Measurements from ENCODE around the gene CAMKV. TPM values are rescaled to one million over a fixed set of nuclear protein-coding genes. Genes with fewer than 3 reads are reported as not detected.
"Not testable (repeated sequence)": the region's sequence is repeated elsewhere in the genome, so short reads cannot be mapped to it uniquely, and the experiment has no call there.

CAMKV gene
- total and polyA plus RNA-seq, 5 donors from 2014 or later: not detected

- ATAC-seq (ENCODE audit: low read depth in 2 of 2): no peak
- H3K4me1 Mint-ChIP-seq: peaks cover 9 to 20% (median 13%) of the 10 kb centered on the region in 4 donors
- H3K36me3 Mint-ChIP-seq: peaks cover 27% of the 10 kb centered on the region
- no peaks in the 10 kb centered on the region for H3K27me3 Mint-ChIP-seq
- H3K4me1 ChIP-seq (ENCODE audit: control insufficient read depth, insufficient read depth, low read length, poor library complexity, severe bottlenecking): peaks cover 12% of the 10 kb centered on the region
- H3K27ac ChIP-seq (ENCODE audit: insufficient read depth, low read length, poor library complexity, severe bottlenecking): no peak overlapping the region
- no peak for DNase-seq
- no peak overlapping the region for H3K27ac Mint-ChIP-seq
- H3K9me3 Mint-ChIP-seq: no peaks in the 10 kb centered on the region
- no peak overlapping the region for H3K4me3 ChIP-seq (ENCODE audit: low read depth, low read length)
- H3K9me3 ChIP-seq (ENCODE audit: control insufficient read depth in 2 of 2, low read length in 2 of 2): no peaks in the 10 kb centered on the region
- H3K4me3 Mint-ChIP-seq: peak overlapping the region in 1 of 4 donors; percentile 69
- H3K27me3 ChIP-seq (ENCODE audit: control insufficient read depth, insufficient read depth, low read length): no peaks in the 10 kb centered on the region
- H3K36me3 ChIP-seq (ENCODE audit: control insufficient read depth, insufficient read depth, low read length): peaks cover 31% of the 10 kb centered on the region
Observed at GRCh38 chr3:49910409-49911123, 40.9 kb upstream of the CAMKV start.

GRCh38 chr3:49908373-49909199, 38.9 kb upstream of the CAMKV start:
- Histone ChIP-seq H3K4me1 (ENCODE audit: control insufficient read depth, insufficient read depth, low read length, poor library complexity, severe bottlenecking) (peaks cover 26% of the 10 kb centered on the region), H3K27me3 (ENCODE audit: control insufficient read depth, insufficient read depth, low read length) (no peaks in the 10 kb centered on the region), H3K27ac (ENCODE audit: insufficient read depth, low read length, poor library complexity, severe bottlenecking) (no peak overlapping the region), H3K9me3 (ENCODE audit: control insufficient read depth in 2 of 2, low read length in 2 of 2) (no peaks in the 10 kb centered on the region), H3K36me3 (ENCODE audit: control insufficient read depth, insufficient read depth, low read length) (peaks cover 31% of the 10 kb centered on the region), H3K4me3 (ENCODE audit: low read depth, low read length) (no peak overlapping the region)
- H3K9me3 Mint-ChIP-seq: no peaks in the 10 kb centered on the region
- DNase-seq (no peak), ATAC-seq (ENCODE audit: low read depth in 2 of 2) (no peak)
- H3K4me1 Mint-ChIP-seq: peaks cover 13 to 38% (median 19%) of the 10 kb centered on the region in 4 donors
- no peak overlapping the region for H3K4me3 Mint-ChIP-seq
- H3K27me3 Mint-ChIP-seq: no peaks in the 10 kb centered on the region
- no peak overlapping the region for H3K27ac Mint-ChIP-seq
- peaks cover 27% of the 10 kb centered on the region for H3K36me3 Mint-ChIP-seq

- peak overlapping the region; percentile 65 to 86 (median 72) for H3K4me3 Mint-ChIP-seq
- H3K36me3 Mint-ChIP-seq: peaks cover 12% of the 10 kb centered on the region
- Histone ChIP-seq H3K36me3 (ENCODE audit: control insufficient read depth, insufficient read depth, low read length) (peaks cover 14% of the 10 kb centered on the region), H3K4me3 (ENCODE audit: low read depth, low read length) (peak overlapping the region; percentile 44), H3K4me1 (ENCODE audit: control insufficient read depth, insufficient read depth, low read length, poor library complexity, severe bottlenecking) (peaks cover 26% of the 10 kb centered on the region), H3K27me3 (ENCODE audit: control insufficient read depth, insufficient read depth, low read length) (no peaks in the 10 kb centered on the region), H3K27ac (ENCODE audit: insufficient read depth, low read length, poor library complexity, severe bottlenecking) (no peak overlapping the region), H3K9me3 (ENCODE audit: control insufficient read depth in 2 of 2, low read length in 2 of 2) (no peaks in the 10 kb centered on the region)
- H3K27ac Mint-ChIP-seq: peak overlapping the region in 2 of 3 donors; percentile 92
- peak; percentile 31 to 65 (median 53) for DNase-seq
- H3K27me3 Mint-ChIP-seq: no peaks in the 10 kb centered on the region
- no peaks in the 10 kb centered on the region for H3K9me3 Mint-ChIP-seq
- peaks cover 13 to 41% (median 19%) of the 10 kb centered on the region in 4 donors for H3K4me1 Mint-ChIP-seq
- peak; percentile 23 to 40 for ATAC-seq (ENCODE audit: low read depth in 2 of 2)
Observed at GRCh38 chr3:49906073-49906743, 36.5 kb upstream of the CAMKV start.

GRCh38 chr3:49904448-49904847, 34.7 kb upstream of the CAMKV start:
- H3K4me1 ChIP-seq (ENCODE audit: control insufficient read depth, insufficient read depth, low read length, poor library complexity, severe bottlenecking): peaks cover 26% of the 10 kb centered on the region
- peak overlapping the region in 3 of 4 donors; percentile 86 to 88 (median 87) for H3K4me3 Mint-ChIP-seq
- H3K27ac Mint-ChIP-seq: peak overlapping the region in 2 of 3 donors; percentile 88 to 96
- ATAC-seq (ENCODE audit: low read depth in 2 of 2); H3K36me3 Mint-ChIP-seq; H3K36me3 ChIP-seq (ENCODE audit: control insufficient read depth, insufficient read depth, low read length); H3K9me3 ChIP-seq (ENCODE audit: control insufficient read depth in 2 of 2, low read length in 2 of 2); DNase-seq; H3K4me3 ChIP-seq (ENCODE audit: low read depth, low read length); H3K9me3 Mint-ChIP-seq; H3K27me3 ChIP-seq (ENCODE audit: control insufficient read depth, insufficient read depth, low read length); H3K27me3 Mint-ChIP-seq: not testable (repeated sequence)
- H3K4me1 Mint-ChIP-seq: peaks cover 13 to 40% (median 19%) of the 10 kb centered on the region in 4 donors
- peak overlapping the region; percentile 47 for H3K27ac ChIP-seq (ENCODE audit: insufficient read depth, low read length, poor library complexity, severe bottlenecking)

- Histone ChIP-seq H3K27ac (ENCODE audit: insufficient read depth, low read length, poor library complexity, severe bottlenecking) (peak within 1 kb of the TSS; percentile 47), H3K27me3 (ENCODE audit: control insufficient read depth, insufficient read depth, low read length) (no peaks in the 10 kb centered on the region), H3K4me3 (ENCODE audit: low read depth, low read length) (peak within 1 kb of the TSS; percentile 44), H3K4me1 (ENCODE audit: control insufficient read depth, insufficient read depth, low read length, poor library complexity, severe bottlenecking) (peaks cover 26% of the 10 kb centered on the region), H3K9me3 (ENCODE audit: control insufficient read depth in 2 of 2, low read length in 2 of 2) (no peaks in the 10 kb centered on the region), H3K36me3 (ENCODE audit: control insufficient read depth, insufficient read depth, low read length) (no peaks in the 10 kb centered on the region)
- H3K4me3 Mint-ChIP-seq: peak within 1 kb of the TSS; percentile 86 to 92 (median 88)
- no peaks in the 10 kb centered on the region for H3K27me3 Mint-ChIP-seq
- H3K36me3 Mint-ChIP-seq: no peaks in the 10 kb centered on the region
- H3K9me3 Mint-ChIP-seq: no peaks in the 10 kb centered on the region
- DNase-seq (peak; percentile 76 to 91 (median 85)), ATAC-seq (ENCODE audit: low read depth in 2 of 2) (peak; percentile 97 to 98)
- H3K4me1 Mint-ChIP-seq: peaks cover 13 to 40% (median 19%) of the 10 kb centered on the region in 4 donors
- H3K27ac Mint-ChIP-seq: peak within 1 kb of the TSS; percentile 85 to 96 (median 88)
Observed at GRCh38 chr3:49903451-49904424, 34.0 kb upstream of the CAMKV start, which contains the start of gene MST1R. TSS of gene MST1R (minus strand) at chr3:49903873. CDS start at chr3:49903609, 264 bp downstream.

GRCh38 chr3:49902511-49903345, 33.0 kb upstream of the CAMKV start:
- Histone ChIP-seq H3K4me1 (ENCODE audit: control insufficient read depth, insufficient read depth, low read length, poor library complexity, severe bottlenecking) (peaks cover 26% of the 10 kb centered on the region), H3K27me3 (ENCODE audit: control insufficient read depth, insufficient read depth, low read length) (no peaks in the 10 kb centered on the region), H3K4me3 (ENCODE audit: low read depth, low read length) (no peak overlapping the region), H3K36me3 (ENCODE audit: control insufficient read depth, insufficient read depth, low read length) (no peaks in the 10 kb centered on the region), H3K9me3 (ENCODE audit: control insufficient read depth in 2 of 2, low read length in 2 of 2) (no peaks in the 10 kb centered on the region), H3K27ac (ENCODE audit: insufficient read depth, low read length, poor library complexity, severe bottlenecking) (no peak overlapping the region)
- Mint-ChIP-seq H3K4me3 (peak overlapping the region in 1 of 4 donors; percentile 7), H3K36me3 (no peaks in the 10 kb centered on the region), H3K4me1 (peaks cover 13 to 40% (median 19%) of the 10 kb centered on the region in 4 donors), H3K9me3 (no peaks in the 10 kb centered on the region), H3K27ac (no peak overlapping the region), H3K27me3 (no peaks in the 10 kb centered on the region)
- ATAC-seq (ENCODE audit: low read depth in 2 of 2): no peak
- no peak for DNase-seq
